H1 (cell line): ENCODE results near the gene TSPAN17. TPM values are rescaled to one million over a fixed set of nuclear protein-coding genes. Genes with fewer than 3 reads are reported as not detected.
A peak's percentile ranks its signal among the peaks of the same experiment; 100 is the strongest.

Experiments
- CTCF ChIA-PET: fragments of 300-600 bp; sonication (Branson Sonifier 250); formaldehyde crosslinking; loops from one replicate; lab custom pipeline; 2021; ENCODE audit not compliant: partially characterized antibody; lab: Charles Lee
- POLR2A ChIA-PET: fragments of 300-600 bp; sonication (Branson Sonifier 250); formaldehyde crosslinking; loops from one replicate; lab custom pipeline; 2021; ENCODE audit warnings: inconsistent platforms; ENCODE audit not compliant: partially characterized antibody; lab: Charles Lee
- DNase-seq, 2 experiments: peaks; one replicate each; pipeline versions ENCODE4 v3.0.0 to v3.0.0-alpha.2; 2010 to 2022; ENCODE audit warnings: low spot score in 2 of 2, low read depth in 1 of 2, mixed read lengths in 1 of 2
- FAIRE-seq: peaks from 2 replicates; lab custom pipeline; 2011; peaks lifted over from hg19 to GRCh38; lab: Jason Lieb, UNC
- H2AFZ ChIP-seq: 2 replicates; pipeline ENCODE4 v1.8.1; 2012; ENCODE audit warnings: low read length, inconsistent platforms
- H2AK5ac ChIP-seq: 2 replicates; pipeline ENCODE4 v1.6.1; 2013; ENCODE audit warnings: low read depth, low read length
- H2BK120ac ChIP-seq: replicated peaks from 2 replicates; pipeline ENCODE3; 2013; ENCODE audit warnings: low read depth, low read length, inconsistent platforms
- H2BK12ac ChIP-seq: 2 replicates; pipeline ENCODE4 v1.6.1; 2013; ENCODE audit warnings: low read depth, low read length
- H2BK15ac ChIP-seq: 2 replicates; pipeline ENCODE4 v1.6.1; 2013; ENCODE audit warnings: low read length
- H2BK20ac ChIP-seq: 2 replicates; pipeline ENCODE4 v1.6.1; 2013; ENCODE audit warnings: low read length
- H2BK5ac ChIP-seq: 2 replicates; pipeline ENCODE4 v1.6.1; 2013; ENCODE audit warnings: low read depth, low read length
- H3K14ac ChIP-seq: 2 replicates; pipeline ENCODE4 v1.6.1; 2013; ENCODE audit warnings: inconsistent platforms; ENCODE audit not compliant: insufficient read length
- H3K18ac ChIP-seq: 2 replicates; pipeline ENCODE4 v1.6.1; 2013; ENCODE audit warnings: low read length; ENCODE audit errors: extremely low read depth
- H3K23ac ChIP-seq: 2 replicates; pipeline ENCODE4 v1.6.1; 2013; ENCODE audit warnings: inconsistent platforms; ENCODE audit not compliant: insufficient read length
- H3K23me2 ChIP-seq: 2 replicates; pipeline ENCODE4 v1.6.1; 2013; ENCODE audit warnings: low read depth, low read length
- H3K27ac ChIP-seq: 2 replicates; pipeline ENCODE4 v1.6.1; 2011; ENCODE audit warnings: low read depth, low read length, inconsistent platforms
- H3K27me3 ChIP-seq, 4 experiments: replicated peaks in 1 of 4; 1 replicate in 1 of 4; 2 replicates in 3 of 4; pipeline versions ENCODE4 v1.6.1 to v1.8.1; 2011 to 2013; ENCODE audit warnings: low read length in 3 of 4, mild to moderate bottlenecking in 3 of 4, inconsistent platforms in 2 of 4, mixed read lengths in 2 of 4, moderate library complexity in 1 of 4; ENCODE audit not compliant: control insufficient read depth in 3 of 4, insufficient read depth in 3 of 4; ENCODE audit errors: extremely low read depth in 1 of 4
- H3K36me3 ChIP-seq, 4 experiments: 2 replicates each; pipeline versions ENCODE4 v1.6.1 to v1.8.1; 2011 to 2013; ENCODE audit warnings: mild to moderate bottlenecking in 4 of 4, low read length in 3 of 4, moderate library complexity in 2 of 4, control low read depth in 1 of 4, inconsistent platforms in 1 of 4; ENCODE audit not compliant: insufficient read depth in 4 of 4, control insufficient read depth in 2 of 4
- H3K4ac ChIP-seq: replicated peaks from 2 replicates; pipeline ENCODE3; 2013; ENCODE audit warnings: low read length, low read depth, mixed read lengths, inconsistent platforms; ENCODE audit not compliant: insufficient read length
- H3K4me1 ChIP-seq, 4 experiments: replicated peaks in 1 of 4; 1 replicate in 1 of 4; 2 replicates in 3 of 4; pipeline versions ENCODE4 v1.6.1 to v1.8.1; 2011 to 2013; ENCODE audit warnings: low read length in 3 of 4, inconsistent platforms in 2 of 4, mixed read lengths in 1 of 4; ENCODE audit not compliant: insufficient read depth in 4 of 4, control insufficient read depth in 3 of 4
- H3K4me2 ChIP-seq, 2 experiments: 2 replicates each; pipeline versions ENCODE4 v1.6.1 to v1.8.1; 2011 to 2013; ENCODE audit warnings: low read depth in 2 of 2, low read length in 2 of 2, control low read depth in 1 of 2, inconsistent platforms in 1 of 2, mild to moderate bottlenecking in 1 of 2; ENCODE audit not compliant: insufficient read depth in 1 of 2
- H3K4me3 ChIP-seq, 4 experiments: fragments of 200-600, 300-600 bp in 1 of 4; sonication (generic), shearing (Covaris generic), sonication (Bioruptor Twin) in 1 of 4; 2 replicates each; pipeline versions ENCODE4 v1.5.1 to v1.8.1; 2011 to 2016; ENCODE audit warnings: low read length in 4 of 4, low read depth in 3 of 4, control low read depth in 2 of 4, inconsistent platforms in 2 of 4, mild to moderate bottlenecking in 2 of 4, mixed read lengths in 1 of 4, moderate library complexity in 1 of 4; ENCODE audit not compliant: insufficient read depth in 2 of 4; ENCODE audit errors: extremely low read depth in 1 of 4
- H3K56ac ChIP-seq: replicated peaks from 2 replicates; pipeline ENCODE3; 2013; ENCODE audit warnings: low read depth, mild to moderate bottlenecking, mixed read lengths, low read length, inconsistent platforms; ENCODE audit not compliant: insufficient read length
- H3K79me1 ChIP-seq: 2 replicates; pipeline ENCODE4 v1.6.1; 2013; ENCODE audit warnings: low read depth, low read length, control low read depth
- H3K79me2 ChIP-seq, 2 experiments: 2 replicates each; pipeline versions ENCODE4 v1.6.1 to v1.8.1; 2012 to 2013; ENCODE audit warnings: low read length in 2 of 2, mild to moderate bottlenecking in 2 of 2, inconsistent platforms in 1 of 2; ENCODE audit not compliant: insufficient read depth in 2 of 2, control insufficient read depth in 1 of 2
- H3K9ac ChIP-seq, 4 experiments: replicated peaks in 1 of 4; 1 replicate in 1 of 4; 2 replicates in 3 of 4; pipeline versions ENCODE4 v1.6.1 to v1.8.1; 2011 to 2013; ENCODE audit warnings: low read depth in 3 of 4, low read length in 3 of 4, control low read depth in 2 of 4, mild to moderate bottlenecking in 2 of 4, moderate library complexity in 2 of 4, inconsistent platforms in 1 of 4; ENCODE audit errors: extremely low read depth in 1 of 4
- H3K9me3 ChIP-seq, 2 experiments: 2 replicates each; pipeline versions ENCODE4 v1.6.1 to v1.8.1; 2012 to 2013; ENCODE audit warnings: mild to moderate bottlenecking in 2 of 2, moderate library complexity in 2 of 2, control low read depth in 1 of 2, inconsistent platforms in 1 of 2, low read depth in 1 of 2, low read length in 1 of 2, mixed read lengths in 1 of 2; ENCODE audit not compliant: insufficient read depth in 2 of 2
- H4K20me1 ChIP-seq, 2 experiments: replicated peaks in 1 of 2; 2 replicates each; pipeline versions ENCODE3 to v1.8.1; 2011 to 2013; ENCODE audit warnings: inconsistent platforms in 2 of 2, low read length in 2 of 2, mild to moderate bottlenecking in 1 of 2; ENCODE audit not compliant: insufficient read depth in 2 of 2, control insufficient read depth in 1 of 2
- H4K5ac ChIP-seq: 2 replicates; pipeline ENCODE4 v1.6.1; 2013; ENCODE audit warnings: low read length, low read depth, mixed read lengths, inconsistent platforms; ENCODE audit not compliant: insufficient read length
- H4K8ac ChIP-seq: 2 replicates; pipeline ENCODE4 v1.8.0; 2013; ENCODE audit warnings: mild to moderate bottlenecking, moderate library complexity, low read length, inconsistent platforms; ENCODE audit not compliant: insufficient read depth; ENCODE audit errors: extremely low read depth
- H4K91ac ChIP-seq: replicated peaks from 2 replicates; pipeline ENCODE3; 2013; ENCODE audit warnings: low read length, mixed read lengths, inconsistent platforms; ENCODE audit not compliant: insufficient read length
- GABPA ChIP-seq: IDR thresholded peaks from 2 replicates; pipeline ENCODE4 v1.6.1; 2011; ENCODE audit warnings: mild to moderate bottlenecking, low read length, moderate library complexity, borderline replicate concordance; ENCODE audit not compliant: insufficient read depth
- HDAC2 ChIP-seq, 2 experiments: fragments of 300-600 bp in 1 of 2; sonication (generic) in 1 of 2; IDR thresholded peaks; 2 replicates each; pipeline ENCODE4 v1.6.1; 2011 to 2012; ENCODE audit warnings: low read depth in 2 of 2, low read length in 2 of 2, mild to moderate bottlenecking in 2 of 2, moderate library complexity in 2 of 2, borderline replicate concordance in 1 of 2, inconsistent platforms in 1 of 2
- SAP30 ChIP-seq: fragments of 300-600 bp; sonication (generic); IDR thresholded peaks from 2 replicates; pipeline ENCODE4 v1.7.1; 2012; ENCODE audit warnings: low read length, moderate library complexity, mild to moderate bottlenecking, inconsistent platforms; ENCODE audit not compliant: insufficient read depth, insufficient replicate concordance
- SIN3A ChIP-seq, 2 experiments: IDR thresholded peaks in 1 of 2; conservative IDR thresholded peaks in 1 of 2; 2 replicates each; pipeline ENCODE4 v1.6.1; 2011 to 2012; ENCODE audit warnings: low read length in 2 of 2, improper control_type of control experiment in 1 of 2, low read depth in 1 of 2, mild to moderate bottlenecking in 1 of 2
- SRF ChIP-seq: IDR thresholded peaks from 2 replicates; pipeline ENCODE4 v1.6.1; 2011; ENCODE audit warnings: mild to moderate bottlenecking, low read depth, low read length, moderate library complexity
- TAF7 ChIP-seq: optimal IDR thresholded peaks from 2 replicates; pipeline ENCODE3; 2011; ENCODE audit warnings: low read depth, mild to moderate bottlenecking, inconsistent platforms, low read length, moderate library complexity, borderline replicate concordance
- YY1 ChIP-seq: IDR thresholded peaks from 2 replicates; pipeline ENCODE4 v1.6.1; 2011; ENCODE audit warnings: low read depth, mild to moderate bottlenecking, low read length
- WGBS, 2 experiments: shearing (Covaris generic) in 1 of 2; methylation state at CpG; one replicate each; pipeline versions ENCODE4 v1.1.6 to v1.1.7; 2013 to 2015; ENCODE audit warnings: low lambda C conversion rate in 2 of 2, mixed read lengths in 2 of 2, inconsistent platforms in 1 of 2, low coverage in 1 of 2, missing lambda C conversion rate in 1 of 2; ENCODE audit not compliant: insufficient replicate concordance in 2 of 2, insufficient coverage in 1 of 2, insufficient read length in 1 of 2; ENCODE audit errors: extremely low coverage in 1 of 2, missing lambda C conversion rate in 1 of 2; 5-methylcytosine and 5-hydroxymethylcytosine counted together
- polyA plus RNA-seq, 7 experiments: library from polyadenylated mRNA; depleted of rRNA in 3 of 7; stranded (reverse) in 5 of 7; unstranded in 2 of 7; fragments of >200 nt in 5 of 7; fragments of 200-250 nt in 2 of 7; gene quantifications; 1 replicate in 5 of 7; 2 replicates in 1 of 7; 4 replicates in 1 of 7; pipeline versions ENCODE4 v1.2.1 to v1.2.3, GENCODE V29; 2011 to 2013; ENCODE audit warnings: missing spikeins in 2 of 7, mixed read lengths in 2 of 7
- total RNA-seq: library from RNA; stranded (reverse); fragmentation: NEBNext Ultra II Directional; extraction: Animal tissue kit (Norgen Biotek cat#: 25700); gene quantifications from 2 replicates; pipeline ENCODE4 v1.2.1, GENCODE V29; 2021
- TF ChIP-seq, protein P1 (sequence below): IDR thresholded peaks from 2 replicates; pipeline ENCODE4 v1.6.1; 2012; ENCODE audit warnings: inconsistent platforms

Gene TSPAN17
- total and polyA plus RNA-seq, 2 of the 8 experiments (the other 6 are each of a cell fraction or from before 2014, with no cell fraction given): 41.5 to 53.7 TPM

DNA sequence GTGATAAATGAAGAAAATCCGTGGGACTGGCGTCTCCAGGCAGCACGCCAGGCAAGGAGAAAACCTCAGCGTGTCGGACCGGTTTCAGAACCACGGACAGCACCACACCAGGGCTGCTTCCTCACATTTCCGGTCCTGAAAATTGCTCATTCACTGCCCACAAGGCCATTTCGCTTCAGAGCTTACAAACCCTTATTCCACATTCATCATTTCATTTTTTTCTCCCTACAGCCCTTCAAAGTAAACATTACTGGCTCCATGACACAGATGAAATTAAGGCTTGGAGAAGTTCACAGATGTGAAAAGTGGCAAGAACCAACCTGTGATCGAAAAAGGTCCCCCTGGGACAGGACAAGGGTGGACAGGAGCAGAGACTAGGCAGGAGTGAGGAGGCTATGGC is 35.8 kb upstream of the TSPAN17 start:
- no peak overlapping the region for H2BK15ac ChIP-seq
- no peak overlapping the region for H3K23ac ChIP-seq
- H2BK12ac ChIP-seq: no peak overlapping the region
- H3K36me3 ChIP-seq: no peaks in the 10 kb centered on the region
- 31% methylated on average over 10 of the region's 10 CpGs; no CpG with 5 or more reads in 1 of the 2 experiments for WGBS, 2 experiments
- no peak overlapping the region for H4K8ac ChIP-seq
- no peaks in the 10 kb centered on the region for H3K79me1 ChIP-seq
- no peak overlapping the region for H2BK20ac ChIP-seq
- POLR2A ChIA-PET: interaction anchor here (0.9 to 2.7 kb wide), 4 partner anchors 11 to 76 kb away, joined by 3 to 7 read pairs (median 3); partner anchors contain the start of genes EIF4E1B and SNCB
- no peak overlapping the region for H2BK120ac ChIP-seq
- no peak overlapping the region for H3K56ac ChIP-seq
- no peak overlapping the region for H3K18ac ChIP-seq
- H3K27ac ChIP-seq: no peak overlapping the region
- peaks cover 0 to 8% (median 5%) of the 10 kb centered on the region in 4 experiments; a peak in 5 of 7 replicates for H3K4me1 ChIP-seq
- no peak overlapping the region; a peak in 1 of 4 replicates for H3K4me2 ChIP-seq
- CTCF ChIA-PET: interaction anchor here (1.9 to 2.3 kb wide), 2 partner anchors 15 to 33 kb away, joined by 5 to 7 read pairs; no protein-coding TSS in a partner anchor
- no peaks in the 10 kb centered on the region for H3K79me2 ChIP-seq
- FAIRE-seq: peak; percentile 52
- TF ChIP-seq YY1 (no peak), SIN3A (conservative IDR thresholded peaks at IDR 0.05 in 1 of 2, IDR thresholded peaks at IDR 0.05 in 1 of 2; ENCODE audit: low read depth in 1 of 2, low read length in 2 of 2) (peak; percentile 95 to 97), GABPA (0 out of 2 replicates have a peak, but pooled peaks have one; percentile 16), SAP30 (peak; percentile 84), TAF7 (peak; percentile 33), HDAC2 (IDR thresholded peaks at IDR 0.05; ENCODE audit: borderline replicate concordance in 1 of 2, low read depth in 2 of 2, low read length in 2 of 2) (0 out of 4 replicates have a peak, but pooled peaks of 1 of the 2 experiments have one; percentile 45), SRF (no peak)
- TF ChIP-seq, protein P1, sequence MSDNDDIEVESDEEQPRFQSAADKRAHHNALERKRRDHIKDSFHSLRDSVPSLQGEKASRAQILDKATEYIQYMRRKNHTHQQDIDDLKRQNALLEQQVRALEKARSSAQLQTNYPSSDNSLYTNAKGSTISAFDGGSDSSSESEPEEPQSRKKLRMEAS: peak; percentile 57
- H4K91ac ChIP-seq: no peak overlapping the region
- H3K27me3 ChIP-seq: peaks cover 0 to 20% (median 10%) of the 10 kb centered on the region in 4 experiments; a peak in 5 of 7 replicates
- H3K14ac ChIP-seq: no peak overlapping the region
- peaks cover 5 to 9% of the 10 kb centered on the region in 2 experiments for H4K20me1 ChIP-seq
- DNase-seq: peak in 1 of 2 experiments; percentile 86
- no peak overlapping the region for H2BK5ac ChIP-seq
- H3K9ac ChIP-seq: no peak overlapping the region
- no peak overlapping the region for H3K4me3 ChIP-seq
- peaks cover 8% of the 10 kb centered on the region for H3K23me2 ChIP-seq
- no peak overlapping the region for H4K5ac ChIP-seq
- no peak overlapping the region for H3K4ac ChIP-seq
- no peak overlapping the region for H2AK5ac ChIP-seq
- H3K9me3 ChIP-seq: no peaks in the 10 kb centered on the region
- no peak overlapping the region for H2AFZ ChIP-seq
